Mammary epithelial cell (primary cell): Measurements from ENCODE around the gene ZNF217.

ENCODE experiments used
- EZH2 ChIP-seq: IDR thresholded peaks from 2 replicates; pipeline ENCODE4 v1.6.1; 2012; ENCODE audit warnings: low read length, inconsistent platforms, borderline replicate concordance
- TF ChIP-seq, protein P1 (sequence below), 2 donors: IDR thresholded peaks in 1 of 2; conservative IDR thresholded peaks in 1 of 2; 2 replicates each; pipeline ENCODE4 v1.5.1; 2011 to 2012; ENCODE audit warnings: inconsistent platforms in 2 of 2, low read length in 2 of 2, mild to moderate bottlenecking in 2 of 2, control low read depth in 1 of 2, low read depth in 1 of 2; ENCODE audit not compliant: insufficient read depth in 1 of 2; ENCODE audit errors: extremely low read depth in 1 of 2

- TF ChIP-seq, protein P1, sequence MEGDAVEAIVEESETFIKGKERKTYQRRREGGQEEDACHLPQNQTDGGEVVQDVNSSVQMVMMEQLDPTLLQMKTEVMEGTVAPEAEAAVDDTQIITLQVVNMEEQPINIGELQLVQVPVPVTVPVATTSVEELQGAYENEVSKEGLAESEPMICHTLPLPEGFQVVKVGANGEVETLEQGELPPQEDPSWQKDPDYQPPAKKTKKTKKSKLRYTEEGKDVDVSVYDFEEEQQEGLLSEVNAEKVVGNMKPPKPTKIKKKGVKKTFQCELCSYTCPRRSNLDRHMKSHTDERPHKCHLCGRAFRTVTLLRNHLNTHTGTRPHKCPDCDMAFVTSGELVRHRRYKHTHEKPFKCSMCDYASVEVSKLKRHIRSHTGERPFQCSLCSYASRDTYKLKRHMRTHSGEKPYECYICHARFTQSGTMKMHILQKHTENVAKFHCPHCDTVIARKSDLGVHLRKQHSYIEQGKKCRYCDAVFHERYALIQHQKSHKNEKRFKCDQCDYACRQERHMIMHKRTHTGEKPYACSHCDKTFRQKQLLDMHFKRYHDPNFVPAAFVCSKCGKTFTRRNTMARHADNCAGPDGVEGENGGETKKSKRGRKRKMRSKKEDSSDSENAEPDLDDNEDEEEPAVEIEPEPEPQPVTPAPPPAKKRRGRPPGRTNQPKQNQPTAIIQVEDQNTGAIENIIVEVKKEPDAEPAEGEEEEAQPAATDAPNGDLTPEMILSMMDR (conservative IDR thresholded peaks at IDR 0.05 in 1 of 2, IDR thresholded peaks at IDR 0.05 in 1 of 2; ENCODE audit: extremely low read depth in 1 of 2, insufficient read depth in 1 of 2, low read depth in 1 of 2, low read length in 2 of 2) = no peak
- no peak for TF ChIP-seq EZH2
Observed at GRCh38 chr20:53608456-53609452, 15.1 kb upstream of the ZNF217 start.
